ENCODE data around the gene LMCD1. TPM values are rescaled to one million over a fixed set of nuclear protein-coding genes. Genes with fewer than 3 reads are reported as not detected.

Gene LMCD1, protein sequence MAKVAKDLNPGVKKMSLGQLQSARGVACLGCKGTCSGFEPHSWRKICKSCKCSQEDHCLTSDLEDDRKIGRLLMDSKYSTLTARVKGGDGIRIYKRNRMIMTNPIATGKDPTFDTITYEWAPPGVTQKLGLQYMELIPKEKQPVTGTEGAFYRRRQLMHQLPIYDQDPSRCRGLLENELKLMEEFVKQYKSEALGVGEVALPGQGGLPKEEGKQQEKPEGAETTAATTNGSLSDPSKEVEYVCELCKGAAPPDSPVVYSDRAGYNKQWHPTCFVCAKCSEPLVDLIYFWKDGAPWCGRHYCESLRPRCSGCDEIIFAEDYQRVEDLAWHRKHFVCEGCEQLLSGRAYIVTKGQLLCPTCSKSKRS
- 1 to 10 TPM in 1 of 2 experiments, under 1 TPM in 1; 0.53 to 1.1 TPM for total RNA-seq
- 1 to 10 TPM; 1.5 to 2.2 TPM for polyA plus RNA-seq

DNA sequence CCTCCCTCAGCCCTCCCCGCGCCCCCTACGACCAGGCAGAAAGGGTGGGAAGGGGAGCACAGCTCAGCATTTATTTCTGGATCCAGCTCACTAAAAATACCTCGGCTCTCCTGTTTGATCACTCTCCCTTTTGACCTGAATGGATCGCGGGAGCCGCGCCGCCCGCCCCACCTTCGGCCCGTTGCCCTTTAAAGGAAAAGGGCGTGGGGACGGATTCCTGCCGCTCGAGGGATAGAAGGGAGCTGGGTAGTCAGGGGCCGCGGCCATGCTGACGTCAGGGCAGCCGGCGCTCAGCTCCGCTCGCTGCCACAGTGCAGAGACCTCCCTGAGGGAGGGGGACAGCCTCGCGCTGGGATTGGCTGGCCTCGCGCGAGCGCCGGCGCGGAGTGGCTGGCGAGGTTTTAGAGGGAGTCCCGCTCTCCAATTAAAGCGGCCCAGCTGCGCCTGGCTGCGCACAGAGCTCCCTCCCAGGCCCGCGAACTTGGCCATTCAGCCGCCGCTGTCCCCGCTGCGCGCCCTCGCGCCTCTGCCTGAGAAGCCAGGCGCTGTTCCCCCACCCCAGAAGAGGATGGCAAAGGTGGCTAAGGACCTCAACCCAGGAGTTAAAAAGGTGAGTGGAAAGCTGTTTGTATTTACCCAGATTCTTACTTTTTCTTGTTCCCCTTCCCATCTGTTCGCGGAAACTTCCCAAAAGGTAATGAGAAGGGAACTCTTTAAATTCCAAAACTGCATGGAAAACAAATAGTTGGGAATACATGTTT lies at the start of gene LMCD1:
LMCD1 (plus strand) TSS at position 453 of the 761 bp plus-strand sequence; CDS start at position 569, 116 bp downstream.
- Mint-ChIP-seq H3K27me3 (no peaks in the 10 kb centered on the region), H3K36me3 (no peaks in the 10 kb centered on the region), H3K27ac (peak within 1 kb of the TSS; percentile 31 to 95 (median 81)), H3K4me1 (peaks cover 5 to 26% (median 11%) of the 10 kb centered on the region in 4 donors), H3K4me3 (peak within 1 kb of the TSS; percentile 84 to 93 (median 88)), H3K9me3 (peaks cover 0 to 2% (median 0%) of the 10 kb centered on the region in 8 donors)
- Histone ChIP-seq H3K4me1 (ENCODE audit: insufficient read depth, low read length) (peaks cover 21% of the 10 kb centered on the region), H3K4me3 (ENCODE audit: low read length in 2 of 2) (peak within 1 kb of the TSS in 1 of 2 donors; percentile 36), H3K27ac (ENCODE audit: low read depth, low read length) (peak within 1 kb of the TSS; percentile 27), H3K36me3 (ENCODE audit: insufficient read depth, low read length) (no peaks in the 10 kb centered on the region), H3K9me3 (ENCODE audit: control insufficient read depth in 1 of 2, low read length in 2 of 2) (no peaks in the 10 kb centered on the region), H3K27me3 (ENCODE audit: insufficient read depth, low read length) (no peaks in the 10 kb centered on the region)
- DNase-seq, result peak; percentile 64 to 84 (median 81)
- ChIA-PET CTCF (ENCODE audit: partially characterized antibody) (interaction anchor here (1.2 to 1.4 kb wide), 2 partner anchors 84 to 177 kb away, joined by 3 to 6 read pairs; no protein-coding TSS in a partner anchor), POLR2A (ENCODE audit: partially characterized antibody) (no interaction called here)
- intact Hi-C loops (cut with micrococcal nuclease), result loop anchor here (1.0 to 10.0 kb wide), 2 partner anchors 123 to 144 kb away; no protein-coding TSS in a partner anchor

DNA sequence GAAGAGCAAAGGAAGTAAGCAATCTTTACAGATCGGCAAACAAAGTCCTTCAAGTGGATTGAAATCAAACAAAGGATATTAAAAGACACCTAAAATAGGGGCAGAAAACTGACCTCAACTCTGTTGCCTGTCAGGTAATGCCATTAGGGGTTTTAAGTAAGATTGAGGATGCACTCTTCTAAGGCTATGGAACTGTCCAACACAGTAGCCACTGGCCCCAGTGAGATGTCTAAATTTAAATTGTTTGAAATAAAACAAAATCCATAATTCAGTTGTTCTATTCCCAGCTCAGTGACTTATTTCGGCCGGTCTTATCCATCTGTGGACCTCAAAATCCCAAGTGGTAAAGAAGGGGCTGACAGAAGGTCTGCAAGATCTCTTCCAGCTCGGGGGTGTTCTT lies 49.5 kb upstream of the LMCD1 start:
- H3K27ac Mint-ChIP-seq, result no peak overlapping the region
- Histone ChIP-seq H3K36me3 (ENCODE audit: insufficient read depth, low read length) (no peaks in the 10 kb centered on the region), H3K4me1 (ENCODE audit: insufficient read depth, low read length) (no peaks in the 10 kb centered on the region), H3K27ac (ENCODE audit: low read depth, low read length) (no peak overlapping the region), H3K9me3 (ENCODE audit: control insufficient read depth in 1 of 2, low read length in 2 of 2) (no peaks in the 10 kb centered on the region), H3K27me3 (ENCODE audit: insufficient read depth, low read length) (no peaks in the 10 kb centered on the region), H3K4me3 (ENCODE audit: low read length in 2 of 2) (no peak overlapping the region)
- POLR2A ChIA-PET (ENCODE audit: partially characterized antibody), result no interaction called here
- H3K4me3 Mint-ChIP-seq, result no peak overlapping the region
- intact Hi-C loops (cut with micrococcal nuclease), result no loop called here
- H3K9me3 Mint-ChIP-seq, result peaks cover 0 to 2% (median 0%) of the 10 kb centered on the region in 8 donors
- no peak for DNase-seq
- peaks cover 0 to 1% (median 0%) of the 10 kb centered on the region in 4 donors for H3K4me1 Mint-ChIP-seq
- CTCF ChIA-PET (ENCODE audit: partially characterized antibody), result no interaction called here
- no peaks in the 10 kb centered on the region for H3K36me3 Mint-ChIP-seq
- peaks cover 3 to 11% of the 10 kb centered on the region in 2 donors for H3K27me3 Mint-ChIP-seq

DNA sequence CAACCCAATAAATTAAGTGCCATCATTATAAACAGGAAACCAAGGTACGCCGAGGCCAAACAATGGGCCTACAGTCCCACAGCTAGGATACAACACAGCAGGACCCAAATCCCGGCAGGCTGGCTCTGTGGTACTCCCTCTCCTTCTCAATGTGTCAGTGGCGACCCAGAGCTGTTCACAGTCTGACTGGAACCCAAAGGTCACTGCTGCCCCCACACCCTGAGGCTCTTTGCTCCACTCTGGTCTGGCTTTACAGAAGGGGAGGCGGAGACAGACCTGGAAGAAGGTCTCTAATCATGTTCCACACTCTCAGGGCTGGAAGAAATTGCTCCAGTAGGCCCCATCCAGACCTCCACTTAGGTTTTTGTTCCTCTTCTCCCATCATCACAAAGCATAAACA lies 48.5 kb upstream of the LMCD1 start:
- Mint-ChIP-seq H3K4me3 (no peak overlapping the region), H3K4me1 (peaks cover 0 to 1% (median 0%) of the 10 kb centered on the region in 4 donors), H3K27ac (no peak overlapping the region), H3K36me3 (no peaks in the 10 kb centered on the region), H3K9me3 (peaks cover 0 to 2% (median 0%) of the 10 kb centered on the region in 8 donors), H3K27me3 (peaks cover 3 to 7% of the 10 kb centered on the region in 2 donors)
- Histone ChIP-seq H3K36me3 (ENCODE audit: insufficient read depth, low read length) (no peaks in the 10 kb centered on the region), H3K4me3 (ENCODE audit: low read length in 2 of 2) (no peak overlapping the region), H3K4me1 (ENCODE audit: insufficient read depth, low read length) (no peaks in the 10 kb centered on the region), H3K27me3 (ENCODE audit: insufficient read depth, low read length) (no peaks in the 10 kb centered on the region), H3K9me3 (ENCODE audit: control insufficient read depth in 1 of 2, low read length in 2 of 2) (no peaks in the 10 kb centered on the region), H3K27ac (ENCODE audit: low read depth, low read length) (no peak overlapping the region)
- CTCF ChIA-PET (ENCODE audit: partially characterized antibody), result no interaction called here
- intact Hi-C loops (cut with micrococcal nuclease), result no loop called here
- POLR2A ChIA-PET (ENCODE audit: partially characterized antibody), result no interaction called here
- DNase-seq, result no peak

DNA sequence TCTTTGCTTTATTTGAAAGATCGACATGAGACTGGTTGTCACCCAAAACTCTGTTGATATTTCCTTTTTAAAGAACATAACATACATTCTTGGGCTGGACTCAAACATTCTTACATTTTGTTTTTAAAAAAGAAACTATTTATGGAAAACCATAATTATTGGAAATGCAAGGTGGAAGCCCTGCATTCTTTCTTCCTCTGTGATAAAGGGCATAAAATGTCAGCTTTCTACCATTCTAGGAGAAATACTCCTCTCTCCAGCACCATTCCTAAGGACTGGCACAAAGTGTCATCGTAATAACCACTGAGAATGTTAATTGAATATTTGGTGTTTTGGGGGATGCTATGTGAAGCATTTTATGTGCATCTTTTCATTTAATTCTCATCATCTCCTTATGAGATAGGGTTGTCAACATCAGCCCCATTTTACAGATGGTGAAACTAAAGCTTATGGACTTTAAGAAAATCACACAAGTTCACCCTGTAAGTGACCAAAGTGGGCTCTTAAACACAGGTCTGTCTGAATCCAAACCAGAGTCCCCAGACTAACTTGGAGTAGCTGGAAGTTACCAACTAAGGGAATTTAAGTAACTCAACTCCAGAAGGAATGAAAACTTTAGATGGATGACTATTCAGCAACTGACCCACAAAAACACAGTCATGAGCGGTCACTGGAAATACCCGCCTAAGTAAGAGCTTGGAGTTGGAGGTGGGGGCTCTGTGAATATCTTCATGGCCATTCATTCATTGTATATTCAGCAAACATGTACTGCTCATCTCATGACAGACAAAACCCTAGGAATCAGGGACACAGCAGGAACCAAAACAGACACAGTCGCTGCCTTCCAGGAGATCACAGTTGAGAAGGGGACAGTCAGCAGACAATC lies 45.9 kb upstream of the LMCD1 start:
- POLR2A ChIA-PET (ENCODE audit: partially characterized antibody), result no interaction called here

DNA sequence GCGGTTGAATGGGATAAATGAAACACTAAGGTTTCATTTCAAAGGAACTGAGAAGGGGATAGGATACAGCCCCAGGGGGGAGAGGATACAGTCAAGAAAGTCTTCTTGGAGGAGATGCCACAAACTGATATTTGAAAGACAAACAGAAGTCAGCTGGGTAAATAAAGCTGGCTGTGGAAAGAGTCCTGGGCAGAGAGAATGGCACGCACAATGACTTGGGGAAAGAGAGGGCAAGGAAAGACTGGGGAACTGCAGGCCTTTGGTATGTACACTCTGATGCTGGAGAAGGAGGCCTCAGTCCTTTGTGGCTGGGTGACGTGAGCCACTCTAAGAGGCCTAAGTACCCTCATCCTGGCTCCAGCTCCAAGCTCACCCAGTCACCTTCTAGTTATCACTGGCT lies 45.2 kb upstream of the LMCD1 start:
- H3K4me1 Mint-ChIP-seq, result peaks cover 0 to 1% (median 0%) of the 10 kb centered on the region in 4 donors
- intact Hi-C loops (cut with micrococcal nuclease), result no loop called here
- no peak for DNase-seq
- H3K36me3 Mint-ChIP-seq, result no peaks in the 10 kb centered on the region
- H3K27me3 Mint-ChIP-seq, result peaks cover under 1 to 5% of the 10 kb centered on the region in 2 donors
- H3K27ac ChIP-seq (ENCODE audit: low read depth, low read length), result no peak overlapping the region
- peaks cover 0 to 3% (median 0%) of the 10 kb centered on the region in 8 donors for H3K9me3 Mint-ChIP-seq
- POLR2A ChIA-PET (ENCODE audit: partially characterized antibody), result no interaction called here
- H3K9me3 ChIP-seq (ENCODE audit: control insufficient read depth in 1 of 2, low read length in 2 of 2), result no peaks in the 10 kb centered on the region
- no peak overlapping the region for H3K4me3 Mint-ChIP-seq
- no peaks in the 10 kb centered on the region for H3K4me1 ChIP-seq (ENCODE audit: insufficient read depth, low read length)
- CTCF ChIA-PET (ENCODE audit: partially characterized antibody), result interaction anchor here (1.1 kb wide), 1 partner anchor 14 kb away, joined by 3 read pairs; no protein-coding TSS in a partner anchor
- no peak overlapping the region for H3K27ac Mint-ChIP-seq
- no peak overlapping the region for H3K4me3 ChIP-seq (ENCODE audit: low read length in 2 of 2)
- no peaks in the 10 kb centered on the region for H3K27me3 ChIP-seq (ENCODE audit: insufficient read depth, low read length)
- no peaks in the 10 kb centered on the region for H3K36me3 ChIP-seq (ENCODE audit: insufficient read depth, low read length)

More for the DNA sequence above, 45.9 kb upstream of the LMCD1 start:
- no peak for DNase-seq
- no peak overlapping the region for H3K27ac Mint-ChIP-seq
- Histone ChIP-seq H3K27me3 (ENCODE audit: insufficient read depth, low read length) (no peaks in the 10 kb centered on the region), H3K4me1 (ENCODE audit: insufficient read depth, low read length) (no peaks in the 10 kb centered on the region), H3K36me3 (ENCODE audit: insufficient read depth, low read length) (no peaks in the 10 kb centered on the region), H3K27ac (ENCODE audit: low read depth, low read length) (no peak overlapping the region), H3K4me3 (ENCODE audit: low read length in 2 of 2) (no peak overlapping the region), H3K9me3 (ENCODE audit: control insufficient read depth in 1 of 2, low read length in 2 of 2) (no peaks in the 10 kb centered on the region)
- peaks cover 3 to 5% of the 10 kb centered on the region in 2 donors for H3K27me3 Mint-ChIP-seq
- no peak overlapping the region for H3K4me3 Mint-ChIP-seq
- CTCF ChIA-PET (ENCODE audit: partially characterized antibody), result interaction anchor here (1.1 kb wide), 1 partner anchor 14 kb away, joined by 3 read pairs; no protein-coding TSS in a partner anchor
- intact Hi-C loops (cut with micrococcal nuclease), result no loop called here
- H3K4me1 Mint-ChIP-seq, result peaks cover 0 to 1% (median 0%) of the 10 kb centered on the region in 4 donors
- no peaks in the 10 kb centered on the region for H3K9me3 Mint-ChIP-seq
- H3K36me3 Mint-ChIP-seq, result no peaks in the 10 kb centered on the region

DNA sequence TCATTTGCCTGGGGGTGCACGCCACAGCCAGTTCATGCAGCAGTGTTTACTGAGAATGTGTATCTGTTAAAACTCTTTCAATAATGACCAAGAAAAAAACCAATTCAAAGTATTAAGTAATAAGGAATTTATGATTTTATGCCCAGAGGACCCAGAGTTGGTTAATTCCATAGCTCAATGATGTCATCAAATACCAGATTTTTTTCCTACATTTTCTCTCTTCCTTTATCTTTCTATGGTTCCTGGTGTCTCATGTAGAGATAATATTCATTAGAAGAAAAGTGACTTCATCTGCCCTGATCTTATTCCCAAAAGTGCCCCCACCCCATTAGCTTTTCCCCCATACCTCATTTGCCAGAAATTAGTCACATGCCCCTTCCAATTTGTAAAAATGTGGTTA lies 44.6 kb upstream of the LMCD1 start:
- H3K27me3 ChIP-seq (ENCODE audit: insufficient read depth, low read length), result no peaks in the 10 kb centered on the region
- peaks cover 0 to 3% (median 0%) of the 10 kb centered on the region in 8 donors for H3K9me3 Mint-ChIP-seq
- peaks cover 0 to 5% of the 10 kb centered on the region in 2 donors for H3K27me3 Mint-ChIP-seq

More for the DNA sequence above, 44.6 kb upstream of the LMCD1 start:
- Histone ChIP-seq H3K4me3 (ENCODE audit: low read length in 2 of 2) (no peak overlapping the region), H3K36me3 (ENCODE audit: insufficient read depth, low read length) (no peaks in the 10 kb centered on the region), H3K4me1 (ENCODE audit: insufficient read depth, low read length) (no peaks in the 10 kb centered on the region), H3K9me3 (ENCODE audit: control insufficient read depth in 1 of 2, low read length in 2 of 2) (no peaks in the 10 kb centered on the region), H3K27ac (ENCODE audit: low read depth, low read length) (no peak overlapping the region)
- intact Hi-C loops (cut with micrococcal nuclease), result no loop called here
- Mint-ChIP-seq H3K27ac (no peak overlapping the region), H3K4me3 (no peak overlapping the region), H3K36me3 (no peaks in the 10 kb centered on the region), H3K4me1 (peaks cover 0 to 1% (median 0%) of the 10 kb centered on the region in 4 donors)
- ChIA-PET POLR2A (ENCODE audit: partially characterized antibody) (no interaction called here), CTCF (ENCODE audit: partially characterized antibody) (interaction anchor here (1.1 kb wide), 1 partner anchor 15 kb away, joined by 3 read pairs; no protein-coding TSS in a partner anchor)
- no peak for DNase-seq

Measured in CD4-positive, alpha-beta memory T cell (primary cell).